H9 (cell line): ENCODE results near the gene GRIN2A. TPM values are rescaled to one million over a fixed set of nuclear protein-coding genes. Genes with fewer than 3 reads are reported as not detected.

Source experiments
- DNase-seq: peaks from one replicate; pipeline ENCODE4 v3.0.0-alpha.2; 2017
- H2AFZ ChIP-seq: one replicate; pipeline ENCODE4 v1.6.1; 2013; ENCODE audit warnings: mild to moderate bottlenecking, low read length, control low read depth, moderate library complexity
- H2AK5ac ChIP-seq: 2 replicates; pipeline ENCODE4 v1.6.1; 2013; ENCODE audit warnings: low read length, control low read depth, mixed read lengths; ENCODE audit not compliant: insufficient read length
- H2BK120ac ChIP-seq: one replicate; pipeline ENCODE4 v1.6.1; 2013; ENCODE audit warnings: low read depth, mild to moderate bottlenecking, low read length, control low read depth, inconsistent platforms; ENCODE audit not compliant: poor library complexity, severe bottlenecking
- H2BK12ac ChIP-seq: 2 replicates; pipeline ENCODE4 v1.6.1; 2013; ENCODE audit warnings: low read length, control low read depth, mixed read lengths, low read depth; ENCODE audit not compliant: insufficient read length
- H2BK15ac ChIP-seq: 2 replicates; pipeline ENCODE4 v1.6.1; 2013; ENCODE audit warnings: low read depth, low read length, control low read depth
- H2BK20ac ChIP-seq: one replicate; pipeline ENCODE4 v1.6.1; 2013; ENCODE audit warnings: low read depth, mild to moderate bottlenecking, low read length, control low read depth, inconsistent platforms; ENCODE audit not compliant: poor library complexity, severe bottlenecking
- H2BK5ac ChIP-seq: 2 replicates; pipeline ENCODE4 v1.6.1; 2013; ENCODE audit warnings: low read length, control low read depth, mixed read lengths; ENCODE audit not compliant: insufficient read length
- H3K14ac ChIP-seq: 2 replicates; pipeline ENCODE4 v1.6.1; 2013; ENCODE audit warnings: low read length, control low read depth; ENCODE audit not compliant: insufficient read depth
- H3K18ac ChIP-seq: 2 replicates; pipeline ENCODE4 v1.6.1; 2013; ENCODE audit warnings: low read depth, mild to moderate bottlenecking, mixed read lengths, low read length, control low read depth; ENCODE audit not compliant: insufficient read length
- H3K23ac ChIP-seq: 2 replicates; pipeline ENCODE4 v1.6.1; 2013; ENCODE audit warnings: low read length, control low read depth, mixed read lengths, low read depth; ENCODE audit not compliant: insufficient read length
- H3K23me2 ChIP-seq: 2 replicates; pipeline ENCODE4 v1.6.1; 2013; ENCODE audit warnings: low read depth, mild to moderate bottlenecking, mixed read lengths, low read length, control low read depth; ENCODE audit not compliant: insufficient read length, poor library complexity, severe bottlenecking
- H3K27ac ChIP-seq: 2 replicates; pipeline ENCODE4 v1.5.1; 2013; ENCODE audit warnings: low read length, control low read depth, mixed read lengths, low read depth; ENCODE audit not compliant: insufficient read length
- H3K27me3 ChIP-seq: 2 replicates; pipeline ENCODE4 v1.6.1; 2013; ENCODE audit warnings: low read length, control low read depth, inconsistent platforms; ENCODE audit not compliant: insufficient read depth
- H3K4ac ChIP-seq: 2 replicates; pipeline ENCODE4 v1.6.1; 2013; ENCODE audit warnings: low read depth, mild to moderate bottlenecking, control low read depth, inconsistent platforms, low read length, moderate library complexity
- H3K4me1 ChIP-seq: 2 replicates; pipeline ENCODE4 v1.6.1; 2013; ENCODE audit warnings: low read length, control low read depth, inconsistent platforms; ENCODE audit not compliant: insufficient read depth
- H3K4me2 ChIP-seq: 2 replicates; pipeline ENCODE4 v1.6.1; 2013; ENCODE audit warnings: low read length, control low read depth, mixed read lengths; ENCODE audit not compliant: insufficient read length, insufficient read depth
- H3K56ac ChIP-seq: 2 replicates; pipeline ENCODE4 v1.6.1; 2013; ENCODE audit warnings: low read depth, mild to moderate bottlenecking, mixed read lengths, low read length, control low read depth; ENCODE audit not compliant: insufficient read length
- H3K79me1 ChIP-seq: 2 replicates; pipeline ENCODE4 v1.6.1; 2013; ENCODE audit warnings: low read depth, mild to moderate bottlenecking, moderate library complexity, low read length, control low read depth, inconsistent platforms; ENCODE audit not compliant: insufficient read depth, poor library complexity, severe bottlenecking
- H3K79me2 ChIP-seq: 2 replicates; pipeline ENCODE4 v1.6.1; 2013; ENCODE audit warnings: low read length, control low read depth, inconsistent platforms; ENCODE audit not compliant: insufficient read depth
- H3K9ac ChIP-seq: 2 replicates; pipeline ENCODE4 v1.6.1; 2013; ENCODE audit warnings: low read length, control low read depth, mixed read lengths; ENCODE audit not compliant: insufficient read length; ENCODE audit errors: extremely low read depth
- H3K9me3 ChIP-seq: one replicate; pipeline ENCODE4 v1.6.1; 2013; ENCODE audit warnings: low read depth, low read length, inconsistent platforms; ENCODE audit not compliant: control insufficient read depth
- H3T11ph ChIP-seq: one replicate; pipeline ENCODE4 v1.6.1; 2013; ENCODE audit warnings: mild to moderate bottlenecking, low read length, control low read depth, inconsistent platforms
- H4K20me1 ChIP-seq: one replicate; pipeline ENCODE4 v1.6.1; 2013; ENCODE audit not compliant: control insufficient read depth, insufficient read length, insufficient read depth
- H4K5ac ChIP-seq: 2 replicates; pipeline ENCODE4 v1.6.1; 2013; ENCODE audit warnings: low read depth, mild to moderate bottlenecking, mixed read lengths, low read length, control low read depth; ENCODE audit not compliant: insufficient read length
- H4K8ac ChIP-seq: replicated peaks from 2 replicates; pipeline ENCODE4 v1.6.1; 2013; ENCODE audit warnings: low read length, control low read depth, mixed read lengths, low read depth; ENCODE audit not compliant: insufficient read length
- H4K91ac ChIP-seq: 2 replicates; pipeline ENCODE4 v1.6.1; 2013; ENCODE audit warnings: low read depth, mild to moderate bottlenecking, moderate library complexity, mixed read lengths, low read length, control low read depth; ENCODE audit not compliant: insufficient read length
- H3K27ac Mint-ChIP-seq, 3 experiments: 2 replicates in 2 of 3; 3 replicates in 1 of 3; pipeline ENCODE4 v1.8.0; 2020 to 2021; ENCODE audit warnings: mixed read lengths in 3 of 3, mild to moderate bottlenecking in 1 of 3, moderate library complexity in 1 of 3
- H3K27me3 Mint-ChIP-seq: 2 replicates; pipeline ENCODE4 v1.8.0; 2021; ENCODE audit warnings: low read depth, mild to moderate bottlenecking, moderate library complexity, mixed read lengths
- H3K36me3 Mint-ChIP-seq, 3 experiments: 2 replicates in 2 of 3; 3 replicates in 1 of 3; pipeline ENCODE4 v1.8.0; 2020 to 2021; ENCODE audit warnings: low read depth in 3 of 3, mixed read lengths in 3 of 3; ENCODE audit not compliant: insufficient read depth in 1 of 3
- H3K4me1 Mint-ChIP-seq, 2 experiments: 2 replicates each; pipeline ENCODE4 v1.8.0; 2020; ENCODE audit warnings: mixed read lengths in 2 of 2
- H3K4me3 Mint-ChIP-seq, 2 experiments: 2 replicates in 1 of 2; 3 replicates in 1 of 2; pipeline ENCODE4 v1.8.0; 2020 to 2021; ENCODE audit warnings: mild to moderate bottlenecking in 2 of 2, mixed read lengths in 2 of 2, moderate library complexity in 1 of 2
- H3K9me3 Mint-ChIP-seq, 2 experiments: 2 replicates in 1 of 2; 3 replicates in 1 of 2; pipeline ENCODE4 v1.8.0; 2020; ENCODE audit warnings: mild to moderate bottlenecking in 2 of 2, mixed read lengths in 2 of 2, moderate library complexity in 1 of 2
- WGBS: extraction: QIAGEN DNeasy Blood & Tissue Kit; methylation state at CpG from one replicate; pipeline ENCODE4 v1.1.7; 2013; ENCODE audit warnings: missing lambda C conversion rate, low lambda C conversion rate, mixed read lengths; ENCODE audit not compliant: insufficient read length; ENCODE audit errors: extremely low coverage; 5-methylcytosine and 5-hydroxymethylcytosine counted together
- total RNA-seq: library from RNA; stranded (reverse); gene quantifications from 2 replicates; pipeline ENCODE4 v1.2.1, GENCODE V29; 2021
- TF ChIP-seq, protein P1 (sequence below): fragments of 200-600 bp; sonication (generic); conservative IDR thresholded peaks from 3 replicates; pipeline ENCODE4 v1.8.0; 2021; ENCODE audit warnings: antibody characterized with exemption, mild to moderate bottlenecking

Gene GRIN2A
- total RNA-seq, 1 experiment from 2014 or later = 1.5 TPM

DNA sequence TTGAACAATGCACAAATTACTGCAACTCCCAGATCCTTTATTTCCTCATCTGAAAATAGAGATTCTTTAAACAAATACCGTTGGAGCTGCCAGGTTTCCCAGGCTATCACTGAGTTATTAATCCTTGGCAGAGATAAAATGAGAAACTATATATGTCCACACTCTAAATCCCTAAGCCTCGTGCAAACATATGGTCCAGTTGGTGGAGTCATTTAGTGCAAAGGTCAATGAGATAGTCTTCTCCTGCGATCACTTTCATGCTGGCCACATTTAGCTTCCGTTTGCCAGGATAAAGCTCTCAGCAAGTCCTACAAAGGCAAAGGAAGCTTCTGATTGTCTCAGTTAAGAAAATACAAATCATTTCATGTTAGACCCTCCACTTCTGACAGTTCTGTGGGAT, 11.0 kb downstream of the GRIN2A start:
- no peak for DNase-seq
- no peaks in the 10 kb centered on the region for H3K9me3 ChIP-seq
- no CpG with 5 or more reads among the region's 4 CpGs for WGBS
- no peak overlapping the region for H2BK5ac ChIP-seq
- Mint-ChIP-seq H3K27me3 (no peaks in the 10 kb centered on the region), H3K4me1 (peaks cover 8% of the 10 kb centered on the region in 2 experiments), H3K4me3 (no peak overlapping the region), H3K27ac (no peak overlapping the region), H3K9me3 (no peaks in the 10 kb centered on the region; a peak in 1 of 5 replicates), H3K36me3 (peaks cover 0 to 1% (median 0%) of the 10 kb centered on the region in 3 experiments; a peak in 2 of 7 replicates)
- H3K79me1 ChIP-seq = no peaks in the 10 kb centered on the region
- no peaks in the 10 kb centered on the region for H3K27me3 ChIP-seq
- no peak overlapping the region for H4K91ac ChIP-seq
- 0 out of 2 replicates have a peak, but pooled peaks cover 3% of the 10 kb centered on the region for H3K4me1 ChIP-seq
- H3K4ac ChIP-seq = no peak overlapping the region
- no peak overlapping the region for H3T11ph ChIP-seq
- no peak overlapping the region for H2BK120ac ChIP-seq
- H2AK5ac ChIP-seq = no peak overlapping the region
- H4K5ac ChIP-seq = no peak overlapping the region
- no peak overlapping the region for H3K4me2 ChIP-seq
- H2BK12ac ChIP-seq = no peak overlapping the region
- H3K9ac ChIP-seq = no peak overlapping the region
- no peak overlapping the region for H3K18ac ChIP-seq
- H2BK15ac ChIP-seq = no peak overlapping the region
- H2AFZ ChIP-seq = no peak overlapping the region
- TF ChIP-seq, protein P1, sequence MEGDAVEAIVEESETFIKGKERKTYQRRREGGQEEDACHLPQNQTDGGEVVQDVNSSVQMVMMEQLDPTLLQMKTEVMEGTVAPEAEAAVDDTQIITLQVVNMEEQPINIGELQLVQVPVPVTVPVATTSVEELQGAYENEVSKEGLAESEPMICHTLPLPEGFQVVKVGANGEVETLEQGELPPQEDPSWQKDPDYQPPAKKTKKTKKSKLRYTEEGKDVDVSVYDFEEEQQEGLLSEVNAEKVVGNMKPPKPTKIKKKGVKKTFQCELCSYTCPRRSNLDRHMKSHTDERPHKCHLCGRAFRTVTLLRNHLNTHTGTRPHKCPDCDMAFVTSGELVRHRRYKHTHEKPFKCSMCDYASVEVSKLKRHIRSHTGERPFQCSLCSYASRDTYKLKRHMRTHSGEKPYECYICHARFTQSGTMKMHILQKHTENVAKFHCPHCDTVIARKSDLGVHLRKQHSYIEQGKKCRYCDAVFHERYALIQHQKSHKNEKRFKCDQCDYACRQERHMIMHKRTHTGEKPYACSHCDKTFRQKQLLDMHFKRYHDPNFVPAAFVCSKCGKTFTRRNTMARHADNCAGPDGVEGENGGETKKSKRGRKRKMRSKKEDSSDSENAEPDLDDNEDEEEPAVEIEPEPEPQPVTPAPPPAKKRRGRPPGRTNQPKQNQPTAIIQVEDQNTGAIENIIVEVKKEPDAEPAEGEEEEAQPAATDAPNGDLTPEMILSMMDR = no peak
- no peak overlapping the region for H2BK20ac ChIP-seq
- no peak overlapping the region for H3K23ac ChIP-seq
- no peak overlapping the region for H4K8ac ChIP-seq
- no peak overlapping the region for H3K27ac ChIP-seq
- no peak overlapping the region for H3K56ac ChIP-seq
- no peaks in the 10 kb centered on the region for H3K23me2 ChIP-seq
- H4K20me1 ChIP-seq = no peaks in the 10 kb centered on the region
- no peak overlapping the region for H3K14ac ChIP-seq
- H3K79me2 ChIP-seq = no peaks in the 10 kb centered on the region
